GM12878 (cell line): ENCODE results near the gene AP1AR. TPM values are rescaled to one million over a fixed set of nuclear protein-coding genes. Genes with fewer than 3 reads are reported as not detected.

ENCODE experiments used
- BACH1 ChIP-seq: fragments of 450-650 bp; IDR thresholded peaks from 2 replicates; pipeline ENCODE4 v1.6.1; 2017; ENCODE audit warnings: mild to moderate bottlenecking, borderline replicate concordance
- E2F4 ChIP-seq: IDR thresholded peaks from 2 replicates; pipeline ENCODE4 v1.6.1; 2012; ENCODE audit warnings: low read depth, low read length, improper control_type of control experiment
- GABPA ChIP-seq: IDR thresholded peaks from 2 replicates; pipeline ENCODE4 v1.6.1; 2014; ENCODE audit warnings: antibody characterized with exemption, low read depth, mild to moderate bottlenecking, inconsistent platforms
- HSF1 ChIP-seq: fragments of 150-350 bp; IDR thresholded peaks from 2 replicates; pipeline ENCODE4 v1.6.1; 2014; ENCODE audit warnings: mild to moderate bottlenecking, low read depth, low read length
- JUND ChIP-seq: IDR thresholded peaks from 2 replicates; pipeline ENCODE4 v1.6.1; 2012; ENCODE audit warnings: low read depth, mild to moderate bottlenecking, low read length, improper control_type of control experiment, moderate library complexity
- MTA2 ChIP-seq: fragments of 450-650 bp; IDR thresholded peaks from 2 replicates; pipeline ENCODE4 v1.6.1; 2016; ENCODE audit warnings: low read depth, mild to moderate bottlenecking, moderate library complexity
- MTA3 ChIP-seq: IDR thresholded peaks from 2 replicates; pipeline ENCODE4 v1.6.1; 2012; ENCODE audit warnings: low read length, inconsistent platforms, borderline replicate concordance
- MYB ChIP-seq: fragments of 150-350 bp; IDR thresholded peaks from 2 replicates; pipeline ENCODE4 v1.6.1; 2014; ENCODE audit warnings: mild to moderate bottlenecking, low read depth, low read length, borderline replicate concordance
- NKRF ChIP-seq: fragments of 450-650 bp; conservative IDR thresholded peaks from 2 replicates; pipeline ENCODE4 v1.6.1; 2017; ENCODE audit warnings: mild to moderate bottlenecking, moderate library complexity
- NR2C2 ChIP-seq: IDR thresholded peaks from 2 replicates; pipeline ENCODE4 v1.6.1; 2011; ENCODE audit warnings: borderline replicate concordance, low read depth; ENCODE audit not compliant: control insufficient read depth, insufficient read length
- POLR2AphosphoS2 ChIP-seq: IDR thresholded peaks from 2 replicates; pipeline ENCODE4 v1.6.1; 2011; ENCODE audit warnings: low read depth, mild to moderate bottlenecking, low read length, improper control_type of control experiment, moderate library complexity
- RELA ChIP-seq: fragments of 450-650 bp; IDR thresholded peaks from 2 replicates; pipeline ENCODE4 v1.8.0; 2014; ENCODE audit warnings: borderline replicate concordance; ENCODE audit not compliant: partially characterized antibody
- RFX5 ChIP-seq: IDR thresholded peaks from 2 replicates; pipeline ENCODE4 v1.6.1; 2011; ENCODE audit warnings: low read depth, low read length, improper control_type of control experiment
- RUNX3 ChIP-seq: IDR thresholded peaks from 2 replicates; pipeline ENCODE4 v1.6.1; 2012; ENCODE audit warnings: low read length, inconsistent platforms
- SP1 ChIP-seq: IDR thresholded peaks from one replicate; pipeline ENCODE4 v1.6.1; 2011; ENCODE audit warnings: low read depth, low read length
- WRNIP1 ChIP-seq: IDR thresholded peaks from 2 replicates; pipeline ENCODE4 v1.6.1; 2011; ENCODE audit warnings: low read depth, low read length, improper control_type of control experiment, borderline replicate concordance
- YY1 ChIP-seq: IDR thresholded peaks from 2 replicates; pipeline ENCODE4 v1.6.1; 2011; ENCODE audit warnings: low read depth, mild to moderate bottlenecking, low read length
- ZBTB4 ChIP-seq: fragments of 450-650 bp; formaldehyde crosslinking; IDR thresholded peaks from 2 replicates; pipeline ENCODE4 v1.4.0; 2022; ENCODE audit warnings: mild to moderate bottlenecking, moderate library complexity
- polyA plus RNA-seq, 11 experiments: library from polyadenylated mRNA; depleted of rRNA in 4 of 11; unstranded in 6 of 11; stranded (reverse) in 5 of 11; fragments of >200 nt; fragmentation: Nextera tagmentation in 4 of 11; fragmentation: Illumina TruSeq in 1 of 11; extraction: Ambion mirVana in 4 of 11; extraction: Trizol in 1 of 11; gene quantifications; 1 replicate in 1 of 11; 2 replicates in 10 of 11; pipeline versions ENCODE4 v1.2.1 to v1.2.3, GENCODE V29; 2011 to 2016; ENCODE audit warnings: inconsistent platforms in 2 of 11, missing spikeins in 2 of 11, low read depth in 1 of 11
- total RNA-seq, 4 experiments: library from RNA; depleted of rRNA in 3 of 4; stranded (reverse); fragments of >200 nt in 3 of 4; fragmentation: Illumina TruSeq in 1 of 4; extraction: Trizol in 1 of 4; gene quantifications; 2 replicates each; pipeline versions ENCODE4 v1.2.1 to v1.2.3, GENCODE V29; 2013 to 2021
- TF ChIP-seq, protein P1 (sequence below): IDR thresholded peaks from 2 replicates; pipeline ENCODE4 v1.6.1; 2012; ENCODE audit warnings: low read depth, low read length, improper control_type of control experiment
- TF ChIP-seq, protein P2 (sequence below): IDR thresholded peaks from 2 replicates; pipeline ENCODE4 v1.6.1; 2011; ENCODE audit warnings: low read depth, mild to moderate bottlenecking, low read length, moderate library complexity, borderline replicate concordance; ENCODE audit errors: extremely low read depth

AP1AR gene
- total and polyA plus RNA-seq, 10 of the 15 experiments (the other 5 are each of a cell fraction or from before 2014, with no cell fraction given), result 5.6 to 29.1 (median 16.3) TPM

GRCh38 chr4:112279025-112279881, 47.7 kb downstream of the AP1AR start (continued):
- TF ChIP-seq MYB, result peak; percentile 85; the same call in 1 of the 2 replicates
- TF ChIP-seq MTA2, result peak; percentile 89
- 0 out of 2 replicates have a peak, but pooled peaks have one; percentile 44 for TF ChIP-seq YY1
- no peak for TF ChIP-seq E2F4
- TF ChIP-seq NKRF, result peak; percentile 60; the same call in 1 of the 2 replicates
- TF ChIP-seq RELA, result no peak
- TF ChIP-seq, protein P1, sequence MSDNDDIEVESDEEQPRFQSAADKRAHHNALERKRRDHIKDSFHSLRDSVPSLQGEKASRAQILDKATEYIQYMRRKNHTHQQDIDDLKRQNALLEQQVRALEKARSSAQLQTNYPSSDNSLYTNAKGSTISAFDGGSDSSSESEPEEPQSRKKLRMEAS, result no peak
- no peak; the same call in 1 of the 2 replicates for TF ChIP-seq BACH1
- TF ChIP-seq WRNIP1, result no peak
- TF ChIP-seq SP1, result no peak
- TF ChIP-seq NR2C2, result no peak
- TF ChIP-seq RUNX3, result no peak
- TF ChIP-seq, protein P2, sequence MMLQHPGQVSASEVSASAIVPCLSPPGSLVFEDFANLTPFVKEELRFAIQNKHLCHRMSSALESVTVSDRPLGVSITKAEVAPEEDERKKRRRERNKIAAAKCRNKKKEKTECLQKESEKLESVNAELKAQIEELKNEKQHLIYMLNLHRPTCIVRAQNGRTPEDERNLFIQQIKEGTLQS, result no peak
- TF ChIP-seq ZBTB4, result 0 out of 2 replicates have a peak, but pooled peaks have one; percentile 50
- no peak for TF ChIP-seq POLR2AphosphoS2
- no peak for TF ChIP-seq MTA3
- no peak for TF ChIP-seq HSF1
- TF ChIP-seq JUND, result no peak
- TF ChIP-seq RFX5, result no peak
- TF ChIP-seq GABPA, result no peak
